Activated naive CD4-positive, alpha-beta T cell treated with Interleukin-2 at 50 U/mL for 16 hours (primary cell): ENCODE measurements around the gene NOS1AP.
"Not testable (repeated sequence)": the region's sequence is repeated elsewhere in the genome, so short reads cannot be mapped to it uniquely, and the experiment has no call there.

Source experiments
- DNase-seq: peaks from one replicate; pipeline ENCODE4 v3.0.0-alpha.2; 2020

The NOS1AP gene

GRCh38 chr1:162060314-162060713, 9.2 kb upstream of the NOS1AP start:
- DNase-seq, result no peak

- no peak for DNase-seq
Measured at GRCh38 chr1:162062542-162063015, 6.9 kb upstream of the NOS1AP start.

GRCh38 chr1:162065016-162065415, 4.5 kb upstream of the NOS1AP start:
- no peak for DNase-seq

- DNase-seq, result not testable (repeated sequence)
Measured at GRCh38 chr1:162066836-162067235, 2.7 kb upstream of the NOS1AP start.

GRCh38 chr1:162067466-162067865, 2.0 kb upstream of the NOS1AP start:
- no peak for DNase-seq

- no peak for DNase-seq
Measured at GRCh38 chr1:162068301-162068700, 1.2 kb upstream of the NOS1AP start.

GRCh38 chr1:162070094-162070748, 730 bp downstream of the NOS1AP start:
- DNase-seq, result peak; percentile 6

GRCh38 chr1:162070825-162071224, 1.3 kb downstream of the NOS1AP start:
- no peak for DNase-seq

- DNase-seq, result no peak
Measured at GRCh38 chr1:162072740-162073139, 3.2 kb downstream of the NOS1AP start.

- no peak for DNase-seq
Measured at GRCh38 chr1:162074276-162075005, 5.0 kb downstream of the NOS1AP start.

GRCh38 chr1:162075862-162076261, 6.4 kb downstream of the NOS1AP start:
- no peak for DNase-seq

- DNase-seq, result no peak
Measured at GRCh38 chr1:162077648-162078299, 8.3 kb downstream of the NOS1AP start.

GRCh38 chr1:162079030-162079429, 9.5 kb downstream of the NOS1AP start:
- DNase-seq, result no peak

- no peak for DNase-seq
Measured at GRCh38 chr1:162080472-162081015, 11.1 kb downstream of the NOS1AP start.

GRCh38 chr1:162081316-162081715, 11.8 kb downstream of the NOS1AP start:
- DNase-seq, result no peak

- not testable (repeated sequence) for DNase-seq
Measured at GRCh38 chr1:162082080-162082479, 12.6 kb downstream of the NOS1AP start.

- no peak for DNase-seq
Measured at GRCh38 chr1:162083273-162083672, 13.8 kb downstream of the NOS1AP start.

- DNase-seq, result no peak
Measured at GRCh38 chr1:162085991-162086390, 16.5 kb downstream of the NOS1AP start.

GRCh38 chr1:162087111-162087510, 17.6 kb downstream of the NOS1AP start:
- no peak for DNase-seq

- DNase-seq, result no peak
Measured at GRCh38 chr1:162087574-162087973, 18.1 kb downstream of the NOS1AP start.

- DNase-seq, result no peak
Measured at GRCh38 chr1:162088281-162088969, 18.9 kb downstream of the NOS1AP start.

GRCh38 chr1:162089748-162090147, 20.3 kb downstream of the NOS1AP start:
- no peak for DNase-seq

GRCh38 chr1:162090378-162090777, 20.9 kb downstream of the NOS1AP start:
- no peak for DNase-seq
